Measurements from ENCODE around the gene TSFM. TPM values are rescaled to one million over a fixed set of nuclear protein-coding genes. Genes with fewer than 3 reads are reported as not detected.

TSFM gene
- total and polyA plus RNA-seq, 2 experiments from 2014 or later: 13.0 to 36.1 TPM

GRCh38 chr12:57756406-57757341 lies 25.9 kb upstream of the TSFM start:
- no peaks in the 10 kb centered on the region for H3K36me3 ChIP-seq (ENCODE audit: low read depth)
- no peaks in the 10 kb centered on the region for H3K9me3 ChIP-seq (ENCODE audit: low read depth)
- no peaks in the 10 kb centered on the region for H3K4me1 ChIP-seq (ENCODE audit: insufficient read depth)
- no peak for DNase-seq
- no peaks in the 10 kb centered on the region for H4K20me1 ChIP-seq (ENCODE audit: insufficient read depth)
- WGBS, 2 experiments (ENCODE audit: low coverage in 1 of 2, low lambda C conversion rate in 2 of 2, missing lambda C conversion rate in 2 of 2): 86 to 90% methylated on average over 22 of the region's 22 CpGs
- peaks cover 4% of the 10 kb centered on the region for H3K79me2 ChIP-seq (ENCODE audit: insufficient read depth)
- peaks cover 22% of the 10 kb centered on the region for H3K27me3 ChIP-seq (replicated peaks; ENCODE audit: insufficient read depth)
- H3K9ac ChIP-seq: no peak overlapping the region
- no peak overlapping the region for H3K27ac ChIP-seq
- peaks cover 11% of the 10 kb centered on the region for H3F3A ChIP-seq (ENCODE audit: insufficient read depth)
- no peaks in the 10 kb centered on the region for H3K9me2 ChIP-seq (ENCODE audit: insufficient read depth)
- H2AFZ ChIP-seq: no peak overlapping the region
- no peak overlapping the region for H3K4me2 ChIP-seq (ENCODE audit: unreplicated experiment)
- H3K4me3 ChIP-seq: no peak overlapping the region
- in situ Hi-C loops (cut with MboI): no loop called here
- TF ChIP-seq EZH2phosphoT487 (IDR thresholded peaks at IDR 0.05; ENCODE audit: insufficient read depth, low read depth) (no peak), EZH2 (IDR thresholded peaks at IDR 0.05; ENCODE audit: insufficient read depth, poor library complexity, severe bottlenecking) (no peak)

GRCh38 chr12:57757771-57758170 lies 24.8 kb upstream of the TSFM start:
- H4K20me1 ChIP-seq (ENCODE audit: insufficient read depth): no peaks in the 10 kb centered on the region
- H3K27ac ChIP-seq: no peak overlapping the region
- H3K9me3 ChIP-seq (ENCODE audit: low read depth): no peaks in the 10 kb centered on the region
- no peaks in the 10 kb centered on the region for H3K79me2 ChIP-seq (ENCODE audit: insufficient read depth)
- TF ChIP-seq EZH2phosphoT487 (IDR thresholded peaks at IDR 0.05; ENCODE audit: insufficient read depth, low read depth) (no peak), EZH2 (IDR thresholded peaks at IDR 0.05; ENCODE audit: insufficient read depth, poor library complexity, severe bottlenecking) (no peak)
- no peak overlapping the region for H3K9ac ChIP-seq
- in situ Hi-C loops (cut with MboI): no loop called here
- no peaks in the 10 kb centered on the region for H3K36me3 ChIP-seq (ENCODE audit: low read depth)
- peaks cover 22% of the 10 kb centered on the region for H3K27me3 ChIP-seq (replicated peaks; ENCODE audit: insufficient read depth)
- H3F3A ChIP-seq (ENCODE audit: insufficient read depth): peaks cover 11% of the 10 kb centered on the region
- DNase-seq: no peak
- no peaks in the 10 kb centered on the region for H3K9me2 ChIP-seq (ENCODE audit: insufficient read depth)
- H2AFZ ChIP-seq: no peak overlapping the region
- 75 to 83% methylated on average over 4 of the region's 4 CpGs for WGBS, 2 experiments (ENCODE audit: low coverage in 1 of 2, low lambda C conversion rate in 2 of 2, missing lambda C conversion rate in 2 of 2)
- no peak overlapping the region for H3K4me2 ChIP-seq (ENCODE audit: unreplicated experiment)
- no peaks in the 10 kb centered on the region for H3K4me1 ChIP-seq (ENCODE audit: insufficient read depth)
- no peak overlapping the region for H3K4me3 ChIP-seq

- H3K4me1 ChIP-seq (ENCODE audit: insufficient read depth): no peaks in the 10 kb centered on the region
- no peak overlapping the region for H3K27ac ChIP-seq
- no peak overlapping the region for H3K4me2 ChIP-seq (ENCODE audit: unreplicated experiment)
- no peaks in the 10 kb centered on the region for H3K36me3 ChIP-seq (ENCODE audit: low read depth)
- 78 to 84% methylated on average over 24 to 25 of the region's 25 CpGs for WGBS, 2 experiments (ENCODE audit: low coverage in 1 of 2, low lambda C conversion rate in 2 of 2, missing lambda C conversion rate in 2 of 2)
- no peak for DNase-seq
- no peaks in the 10 kb centered on the region for H3K9me2 ChIP-seq (ENCODE audit: insufficient read depth)
- H2AFZ ChIP-seq: no peak overlapping the region
- H3F3A ChIP-seq (ENCODE audit: insufficient read depth): peaks cover 6% of the 10 kb centered on the region; the same call in 1 of the 2 replicates
- TF ChIP-seq EZH2phosphoT487 (IDR thresholded peaks at IDR 0.05; ENCODE audit: insufficient read depth, low read depth) (no peak), EZH2 (IDR thresholded peaks at IDR 0.05; ENCODE audit: insufficient read depth, poor library complexity, severe bottlenecking) (no peak)
- no peak overlapping the region for H3K9ac ChIP-seq
- H3K4me3 ChIP-seq: no peak overlapping the region
- H3K9me3 ChIP-seq (ENCODE audit: low read depth): no peaks in the 10 kb centered on the region
- in situ Hi-C loops (cut with MboI): no loop called here
- H3K27me3 ChIP-seq (replicated peaks; ENCODE audit: insufficient read depth): peaks cover 22% of the 10 kb centered on the region
- H3K79me2 ChIP-seq (ENCODE audit: insufficient read depth): no peaks in the 10 kb centered on the region
- no peaks in the 10 kb centered on the region for H4K20me1 ChIP-seq (ENCODE audit: insufficient read depth)
These were observed 23.8 kb upstream of the TSFM start for GRCh38 chr12:57758552-57759359.

- Histone ChIP-seq H3K9ac (no peak overlapping the region), H3K27ac (no peak overlapping the region), H4K20me1 (ENCODE audit: insufficient read depth) (no peaks in the 10 kb centered on the region), H3K9me2 (ENCODE audit: insufficient read depth) (no peaks in the 10 kb centered on the region), H3K27me3 (replicated peaks; ENCODE audit: insufficient read depth) (peaks cover 15% of the 10 kb centered on the region), H3K79me2 (ENCODE audit: insufficient read depth) (no peaks in the 10 kb centered on the region), H3F3A (ENCODE audit: insufficient read depth) (no peaks in the 10 kb centered on the region), H3K4me2 (ENCODE audit: unreplicated experiment) (no peak overlapping the region), H2AFZ (no peak overlapping the region), H3K4me3 (no peak overlapping the region), H3K9me3 (ENCODE audit: low read depth) (no peaks in the 10 kb centered on the region), H3K36me3 (ENCODE audit: low read depth) (no peaks in the 10 kb centered on the region), H3K4me1 (ENCODE audit: insufficient read depth) (no peaks in the 10 kb centered on the region)
- TF ChIP-seq EZH2 (IDR thresholded peaks at IDR 0.05; ENCODE audit: insufficient read depth, poor library complexity, severe bottlenecking): no peak
- TF ChIP-seq EZH2phosphoT487 (IDR thresholded peaks at IDR 0.05; ENCODE audit: insufficient read depth, low read depth): no peak
- WGBS, 2 experiments (ENCODE audit: low coverage in 1 of 2, low lambda C conversion rate in 2 of 2, missing lambda C conversion rate in 2 of 2): 13 to 20% methylated on average over 3 of the region's 3 CpGs
- peak; percentile 46 for DNase-seq
- in situ Hi-C loops (cut with MboI): no loop called here
These were observed 23.1 kb upstream of the TSFM start for GRCh38 chr12:57759360-57759980.

Measured in GM23248 (cell line).